HG03025 (cell line): ENCODE results near the gene C16orf78.

ENCODE experiments used
- ATAC-seq: cut with Tn5 transposase; IDR thresholded peaks from one replicate; pipeline ENCODE4 v1.9.1; 2021; ENCODE audit warnings: mild to moderate bottlenecking, moderate library complexity; ENCODE audit not compliant: unreplicated experiment, low FRiP score

The C16orf78 gene

GRCh38 chr16:49419862-49420261, 46.3 kb downstream of the C16orf78 start:
- no peak for ATAC-seq

- no peak for ATAC-seq
Observed at GRCh38 chr16:49422896-49423295, 49.3 kb downstream of the C16orf78 start.

GRCh38 chr16:49424961-49425360, 51.4 kb downstream of the C16orf78 start:
- no peak for ATAC-seq

- ATAC-seq = no peak
Observed at GRCh38 chr16:49427771-49428170, 54.2 kb downstream of the C16orf78 start.

DNA sequence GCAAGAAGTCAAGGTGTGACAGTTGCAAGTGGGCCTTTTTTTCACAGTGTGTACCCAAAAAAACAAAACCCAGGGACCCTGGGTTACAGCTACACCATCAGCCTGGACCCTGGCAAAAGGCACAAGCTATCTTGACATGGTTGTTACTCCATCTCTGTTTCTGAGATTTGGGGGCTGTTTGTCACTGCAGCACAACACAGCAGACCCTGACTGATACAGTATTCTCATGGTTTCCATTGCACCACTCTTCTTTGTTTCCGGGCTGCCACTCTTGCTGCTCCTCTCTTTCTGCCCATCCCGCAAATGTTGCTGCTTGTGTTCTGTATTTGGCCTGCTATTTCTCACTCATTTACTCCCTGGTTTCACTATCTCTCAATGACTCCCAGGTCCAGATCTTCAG, 55.2 kb downstream of the C16orf78 start:
- ATAC-seq = no peak

GRCh38 chr16:49431040-49431439, 57.4 kb downstream of the C16orf78 start:
- ATAC-seq = no peak

DNA sequence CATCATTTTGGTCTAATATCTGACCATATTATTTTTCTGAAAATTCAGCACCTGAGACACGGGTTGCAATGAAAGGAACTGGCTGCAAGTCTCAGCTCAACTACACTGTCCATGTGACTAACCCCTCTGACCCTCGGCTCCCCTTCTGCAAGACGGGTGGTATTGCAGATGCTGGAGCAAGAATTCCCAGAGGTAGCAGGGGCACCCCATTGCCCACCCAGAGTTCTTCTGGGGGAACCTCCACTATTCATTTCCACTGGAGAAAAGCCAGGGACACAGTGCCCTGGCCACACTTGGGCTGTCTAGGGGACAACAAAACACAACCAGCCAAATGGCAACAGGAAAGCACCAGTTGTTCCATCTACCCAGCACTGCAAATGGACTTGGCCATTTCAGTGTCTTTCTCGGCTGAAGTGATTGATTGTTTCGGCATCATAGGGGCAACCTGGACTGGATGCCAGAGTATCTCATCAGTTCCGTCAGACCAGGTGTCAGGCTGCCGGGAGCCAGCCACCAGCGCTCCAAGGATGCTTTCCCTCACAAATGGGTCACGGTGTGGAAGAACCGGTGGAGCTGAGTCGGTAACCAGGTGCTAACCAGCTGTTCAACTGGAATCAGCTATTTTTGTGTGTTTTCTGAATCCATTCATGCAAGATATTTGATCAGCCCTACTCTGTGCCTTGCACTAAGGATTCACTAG, 58.1 kb downstream of the C16orf78 start:
- no peak for ATAC-seq

GRCh38 chr16:49434733-49435132, 61.1 kb downstream of the C16orf78 start:
- ATAC-seq = no peak

DNA sequence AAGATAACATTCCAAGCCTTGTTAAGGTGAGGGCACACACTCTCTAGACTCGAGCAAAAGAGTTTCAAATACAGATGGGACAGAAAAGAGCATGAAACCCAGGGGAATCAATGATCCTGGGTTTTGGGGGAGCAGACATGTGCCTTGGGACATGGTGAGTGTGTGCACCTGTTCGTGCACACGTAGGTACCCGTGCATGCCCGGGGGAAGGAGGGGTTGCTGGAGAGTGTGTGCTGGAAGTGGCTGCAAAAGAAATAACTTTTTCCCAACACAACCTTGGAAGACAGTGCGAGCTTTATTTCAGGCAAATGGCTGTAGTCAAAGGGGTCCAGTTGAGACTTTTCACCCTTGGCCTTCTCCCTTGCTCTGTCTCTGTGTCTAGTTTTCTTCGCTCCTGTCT, 62.6 kb downstream of the C16orf78 start:
- no peak for ATAC-seq

DNA sequence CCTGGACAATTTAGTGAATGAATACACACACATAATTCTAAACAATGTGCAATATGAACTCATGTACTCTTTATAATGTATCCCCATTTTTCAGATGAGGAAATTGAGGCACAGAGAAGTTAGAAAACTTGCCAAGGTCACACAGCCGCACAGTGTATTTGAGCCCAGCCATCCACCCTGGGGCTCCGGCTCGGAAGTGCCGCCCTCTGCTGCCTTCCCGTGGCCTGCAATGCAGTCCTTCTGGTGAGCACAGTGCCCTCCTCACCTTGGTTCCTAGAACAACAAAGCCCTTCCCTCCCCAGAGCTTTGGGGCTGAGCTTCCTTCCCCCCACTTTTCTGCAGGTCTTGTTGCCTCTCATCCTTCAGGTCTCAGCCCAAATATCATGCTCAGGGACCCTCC, 63.7 kb downstream of the C16orf78 start:
- ATAC-seq = no peak

- ATAC-seq = no peak
Observed at GRCh38 chr16:49439050-49439449, 65.4 kb downstream of the C16orf78 start.

DNA sequence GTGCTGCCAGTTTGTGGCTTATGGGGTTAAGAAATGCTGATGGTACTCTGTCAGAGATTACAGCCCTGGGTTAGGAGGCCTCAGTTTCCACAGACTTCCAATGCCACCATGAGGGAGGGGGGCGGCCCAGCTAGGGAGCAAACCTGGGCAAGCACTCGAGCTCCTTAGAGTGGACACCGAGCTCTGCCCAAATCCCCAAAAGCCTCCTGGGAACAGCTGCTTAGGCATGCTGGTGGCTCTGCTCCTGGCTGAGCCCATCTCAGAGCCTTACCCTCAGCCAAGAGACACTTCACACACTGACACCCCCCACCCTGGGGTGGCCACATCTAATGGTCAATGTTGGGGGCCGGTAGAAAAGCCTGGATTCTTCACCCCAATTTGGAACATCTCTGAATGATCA, 66.1 kb downstream of the C16orf78 start:
- ATAC-seq = no peak

DNA sequence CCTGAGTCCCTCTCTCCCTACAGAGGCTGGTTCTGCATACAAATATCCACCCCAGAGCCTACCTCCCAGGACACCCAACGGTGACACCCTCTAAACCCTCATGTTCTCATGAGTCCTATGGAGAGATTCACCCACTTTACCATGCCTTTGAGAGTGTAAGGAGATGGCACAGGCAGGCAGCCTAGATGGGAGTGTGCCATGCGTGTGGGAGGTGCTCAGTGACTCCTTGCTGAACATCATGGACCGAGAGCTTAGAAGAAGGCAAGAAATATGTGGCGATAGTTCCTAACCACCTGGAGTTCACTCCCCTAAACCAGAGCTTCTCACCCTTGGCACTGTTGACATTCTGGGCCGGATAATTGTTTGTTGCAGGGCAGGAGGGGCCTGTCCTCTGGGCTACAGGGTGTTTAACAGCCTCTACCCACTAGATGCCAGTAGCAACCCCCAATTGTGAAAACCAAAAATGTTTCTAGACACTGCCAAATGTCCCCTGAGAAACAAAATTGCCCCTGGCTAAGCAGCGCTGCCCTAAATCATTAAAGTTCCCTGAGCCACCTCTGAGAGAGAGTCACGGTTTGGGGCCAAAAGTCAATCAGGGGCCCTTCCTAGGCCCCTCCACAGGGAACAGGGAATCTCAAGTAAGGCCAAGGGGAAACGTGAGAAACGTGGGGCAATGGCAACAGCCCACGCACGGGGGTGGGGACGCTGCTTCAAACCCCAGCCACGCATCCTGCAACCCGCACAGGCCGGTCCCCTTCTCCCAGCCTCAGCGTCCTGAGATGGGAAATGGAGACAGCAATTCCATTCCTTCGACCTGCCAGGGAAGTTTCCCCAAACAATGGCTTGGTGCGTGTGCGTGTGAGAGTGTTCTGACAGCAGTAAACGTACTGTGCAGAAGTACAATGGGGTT, 66.8 kb downstream of the C16orf78 start:
- ATAC-seq = no peak

DNA sequence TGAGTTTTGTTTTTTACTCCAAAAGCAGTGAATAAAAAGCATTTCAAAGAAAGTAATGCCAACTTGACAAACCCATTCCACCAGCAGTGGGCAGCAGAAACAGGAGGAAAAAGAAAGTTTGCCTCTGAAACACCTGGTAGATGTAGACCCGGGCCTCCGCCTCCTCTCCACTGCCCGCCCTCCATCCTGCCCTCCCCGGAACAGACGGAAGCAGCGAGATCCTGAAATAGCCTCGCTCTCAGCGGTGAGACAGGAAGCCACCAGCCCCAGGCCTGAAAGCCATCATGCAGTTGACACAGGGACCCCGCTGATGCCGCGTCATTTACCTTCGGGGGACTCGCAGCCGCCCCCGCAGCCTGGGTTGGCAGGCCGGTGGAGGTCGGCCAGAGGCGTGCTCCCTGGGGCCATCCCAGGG, 67.8 kb downstream of the C16orf78 start:
- peak; percentile 95 for ATAC-seq

DNA sequence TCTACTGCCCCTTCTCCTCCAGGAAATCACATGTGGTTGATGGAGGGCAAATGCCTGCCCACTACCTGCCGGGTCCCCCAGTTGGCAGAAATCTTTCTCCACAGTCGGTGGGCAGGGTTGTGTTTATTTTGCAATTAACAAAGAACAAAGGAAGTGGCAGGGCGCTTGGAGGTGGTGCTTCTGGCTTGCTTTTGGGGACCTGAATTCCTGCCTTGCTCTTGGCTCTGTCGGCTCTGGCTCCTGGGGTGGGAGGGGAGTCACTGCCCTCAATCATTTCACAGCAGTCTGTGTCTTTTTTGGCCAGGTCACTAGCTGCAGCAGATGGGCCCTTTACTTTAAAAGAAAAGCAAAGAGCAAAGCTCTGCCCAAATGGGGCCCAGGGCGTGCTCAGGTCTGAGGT, 69.2 kb downstream of the C16orf78 start:
- ATAC-seq = no peak

DNA sequence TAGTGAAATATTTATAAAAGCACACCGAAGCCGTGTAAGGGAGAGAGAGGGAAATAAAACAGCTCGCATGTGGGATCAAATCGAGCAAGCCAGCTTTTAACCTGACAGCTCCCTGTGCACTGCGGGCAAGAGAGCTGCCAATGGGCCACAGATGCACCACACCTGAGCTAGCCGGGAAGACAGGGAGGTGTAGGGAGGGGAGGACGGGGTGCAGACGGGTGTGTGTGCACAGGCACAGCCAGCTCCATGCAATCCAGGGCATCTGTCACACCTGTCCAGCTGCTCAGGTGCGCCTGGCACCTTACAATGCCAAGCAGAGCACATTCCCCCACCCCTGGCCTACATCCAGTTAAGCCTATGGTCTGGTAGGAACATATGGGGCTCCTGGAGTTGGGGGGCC, 70.0 kb downstream of the C16orf78 start:
- no peak for ATAC-seq

DNA sequence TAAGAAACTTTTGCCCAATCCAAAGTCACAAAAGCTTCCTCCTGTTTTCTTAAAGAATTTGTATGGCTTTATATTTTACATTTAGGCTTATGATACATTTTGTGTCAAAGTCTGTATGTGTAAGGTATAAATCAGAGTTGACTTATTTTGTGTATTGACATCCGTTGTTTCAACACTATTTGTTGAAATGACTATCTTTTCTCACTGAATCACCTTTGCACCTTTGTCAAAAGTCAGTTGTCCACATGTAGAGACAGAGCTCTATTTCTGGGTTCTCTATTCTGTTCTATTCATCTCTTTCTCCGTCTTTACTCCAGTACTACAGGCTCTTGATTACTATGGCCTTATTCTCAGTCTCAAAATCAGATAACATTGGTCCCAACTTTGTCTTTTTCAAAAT, 73.2 kb downstream of the C16orf78 start:
- no peak for ATAC-seq
